GM19468 (cell line): Measurements from ENCODE around the gene RSRC2.

Experiments
- ATAC-seq: cut with Tn5 transposase; IDR thresholded peaks from one replicate; pipeline ENCODE4 v1.9.1; 2021; ENCODE audit warnings: mild to moderate bottlenecking, moderate library complexity, moderate number of reproducible peaks; ENCODE audit not compliant: unreplicated experiment; ENCODE audit errors: extremely low read depth

Gene RSRC2

GRCh38 chr12:122454739-122455138, 72.0 kb downstream of the RSRC2 start:
- no peak for ATAC-seq

- no peak for ATAC-seq
Measured at GRCh38 chr12:122454250-122454721, 72.5 kb downstream of the RSRC2 start.
